Stimulated activated CD8-positive, alpha-beta memory T cell treated with anti-CD3 and anti-CD28 coated beads, Interleukin-7, amount 100 ng/mL, for 1 hour (primary cell): Measurements from ENCODE around the gene GALNT7.
"Not testable (repeated sequence)": the region's sequence is repeated elsewhere in the genome, so short reads cannot be mapped to it uniquely, and the experiment has no call there.

Source experiments
- DNase-seq, 2 donors: peaks; one replicate each; pipeline ENCODE4 v3.0.0-alpha.2; 2020; ENCODE audit warnings: low read depth in 2 of 2

Gene GALNT7

DNA sequence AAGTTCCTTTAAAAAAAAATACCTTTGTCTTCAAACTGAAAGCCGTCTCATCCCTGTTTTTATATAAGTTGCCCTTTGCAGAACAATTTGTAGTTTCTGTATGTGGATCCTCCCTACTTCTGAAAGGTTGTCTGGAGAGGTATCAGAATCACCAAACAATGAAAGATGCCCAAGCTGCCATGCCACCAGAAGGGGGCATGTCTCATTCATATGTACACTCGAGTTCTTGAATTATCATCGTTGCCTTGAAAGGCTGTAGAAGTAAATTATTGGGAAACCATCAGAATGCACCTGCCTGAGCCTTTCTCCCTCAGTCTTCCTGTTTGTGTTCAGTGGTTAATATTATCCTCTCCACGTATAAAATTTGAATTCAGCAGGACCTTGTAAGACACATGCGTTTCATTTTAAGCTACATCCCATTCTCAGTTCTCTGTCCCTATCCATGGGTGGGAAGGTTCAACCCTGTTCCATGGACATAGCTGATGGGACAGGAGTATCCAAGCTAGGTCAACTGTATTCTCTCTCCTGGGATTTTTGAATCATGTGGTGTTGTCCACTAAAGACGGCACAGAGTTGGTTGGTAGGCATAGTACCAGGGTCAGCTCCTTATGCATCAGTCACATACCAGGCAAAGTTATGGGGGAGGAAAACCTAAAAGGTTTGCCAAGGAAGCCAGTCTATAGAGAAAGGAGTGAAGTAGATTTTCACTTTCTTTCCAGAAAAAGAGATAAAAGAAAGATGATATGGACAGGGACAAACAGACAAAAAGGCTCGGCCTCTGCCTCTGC is 24.0 kb downstream of the GALNT7 start:
- no peak for DNase-seq

DNA sequence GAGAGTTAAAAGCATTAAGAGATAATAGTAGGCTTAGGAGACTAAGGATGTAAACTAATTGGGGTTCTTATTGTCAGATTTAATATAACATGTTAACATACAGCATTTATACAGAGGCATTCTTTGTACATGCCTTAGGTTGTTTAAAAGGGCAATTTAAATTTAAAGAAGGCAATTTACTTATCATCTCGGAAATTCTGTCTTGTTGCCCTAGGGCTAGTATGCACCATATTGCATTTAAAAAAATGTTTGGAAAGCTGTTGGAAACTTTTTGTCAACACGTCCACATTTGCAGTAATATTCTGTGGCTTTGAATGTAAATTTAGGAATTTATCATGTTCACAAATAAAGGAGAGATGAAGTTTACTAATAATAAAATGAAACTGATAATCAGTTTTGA is 25.5 kb downstream of the GALNT7 start:
- no peak for DNase-seq

DNA sequence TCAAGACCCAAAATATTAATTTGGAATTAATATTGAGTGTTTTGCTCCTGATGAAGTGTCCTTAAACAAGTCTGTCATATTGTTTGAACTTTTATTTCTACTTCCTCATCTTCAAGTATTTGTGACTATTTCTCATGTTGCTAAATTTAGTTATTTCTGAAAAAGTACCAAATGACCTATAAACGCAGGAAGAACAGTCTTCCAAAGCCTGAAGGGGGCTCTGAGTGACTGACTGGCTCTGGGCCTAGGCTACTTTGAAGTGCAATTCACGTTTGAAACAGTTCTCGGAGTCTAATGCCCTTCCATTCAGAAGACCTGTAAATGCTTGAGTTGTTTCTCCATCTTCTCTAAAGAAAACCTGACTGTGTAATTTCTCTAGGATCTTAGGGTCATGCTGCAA is 26.5 kb downstream of the GALNT7 start:
- DNase-seq: no peak

DNA sequence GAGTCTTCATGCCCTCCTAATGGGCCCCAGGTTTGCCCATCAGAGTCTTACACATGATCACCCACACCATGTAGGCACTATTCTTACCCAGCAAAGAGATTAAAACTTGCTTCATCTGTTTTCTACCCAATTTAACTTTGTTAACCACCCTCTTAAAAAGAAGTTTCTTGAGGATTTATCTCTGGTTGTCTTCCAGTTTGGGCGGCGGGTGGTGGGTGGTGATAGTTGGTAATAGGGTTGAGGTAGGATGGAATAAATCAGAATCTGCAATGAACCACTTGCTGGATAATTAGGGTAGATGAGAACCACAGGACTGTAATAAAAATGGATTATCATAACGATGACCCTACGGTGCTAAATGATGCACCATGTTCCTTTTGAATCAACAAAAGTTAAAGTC is 30.9 kb downstream of the GALNT7 start:
- DNase-seq: no peak

DNA sequence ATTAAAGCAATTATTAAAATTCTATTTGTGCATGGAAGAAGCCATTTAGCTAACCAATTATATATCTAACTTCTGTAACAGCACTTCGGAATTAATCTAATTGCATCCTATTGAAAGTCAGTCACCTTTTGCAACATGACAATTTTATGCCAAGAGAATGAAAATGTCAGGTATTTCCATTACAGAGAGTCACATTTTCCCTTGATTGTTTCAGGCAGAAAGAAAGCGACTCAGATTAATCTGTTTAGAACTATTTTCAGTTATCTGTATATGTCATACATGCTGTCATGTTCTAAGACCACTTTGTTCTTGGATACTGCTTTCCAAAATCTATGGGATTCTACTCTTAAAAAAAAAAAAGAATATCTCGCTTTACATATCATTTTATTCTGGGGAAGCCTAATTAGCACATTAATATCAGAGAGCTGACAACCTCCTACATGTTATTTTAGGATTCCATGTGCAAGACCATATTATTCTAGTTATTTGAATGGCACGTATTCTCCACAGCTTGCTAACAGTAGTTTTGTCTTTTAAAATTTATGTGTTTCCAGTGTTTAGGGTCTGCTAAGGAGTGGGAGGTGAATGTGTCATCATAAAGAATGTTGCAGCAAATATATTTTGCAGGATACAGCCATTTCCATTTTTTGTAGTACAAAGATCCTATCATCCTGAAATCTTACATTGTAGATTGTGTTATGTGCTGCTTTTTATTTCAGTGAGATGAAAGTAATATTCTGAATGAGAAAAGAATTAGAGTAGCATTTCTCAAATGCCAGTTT is 31.7 kb downstream of the GALNT7 start:
- DNase-seq: no peak

DNA sequence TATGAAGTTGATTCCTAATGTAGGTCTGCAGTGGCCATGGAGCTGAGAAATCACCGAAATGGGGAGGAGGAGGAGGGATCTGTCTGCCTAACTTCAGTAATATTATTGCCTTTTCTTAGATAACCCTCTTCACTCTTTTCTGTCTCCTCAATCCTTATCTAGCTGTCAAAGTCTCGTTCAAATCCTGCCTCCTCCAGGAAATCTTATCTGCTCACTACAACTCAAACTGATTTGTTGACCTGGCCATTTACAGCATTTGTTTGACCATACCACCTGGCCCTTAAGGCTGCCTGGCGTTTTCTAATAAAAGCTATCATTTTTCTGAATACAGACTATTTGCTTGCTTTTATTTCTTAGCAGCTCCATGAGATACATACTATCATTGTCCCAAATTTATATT is 33.8 kb downstream of the GALNT7 start:
- no peak for DNase-seq

DNA sequence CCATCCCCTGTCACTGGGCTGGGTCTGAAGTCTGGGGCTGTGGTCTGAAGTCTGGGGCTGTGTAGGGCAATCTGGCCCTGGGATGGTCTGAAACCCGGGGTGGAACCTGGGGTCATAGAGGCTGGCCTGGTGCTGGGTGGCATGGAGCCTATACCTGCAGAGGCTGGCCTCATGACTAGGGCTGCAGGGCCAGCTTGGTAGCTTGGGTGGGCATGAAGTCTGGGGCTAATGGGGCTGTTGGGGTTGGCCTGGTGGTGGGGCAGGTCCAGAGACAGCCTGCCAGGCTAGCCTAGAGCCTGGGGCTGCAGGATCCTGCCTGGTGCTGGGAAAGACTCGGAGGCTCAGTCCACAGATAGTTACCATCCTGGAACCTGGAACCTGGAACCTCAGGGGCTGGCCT is 37.0 kb downstream of the GALNT7 start:
- no peak for DNase-seq

DNA sequence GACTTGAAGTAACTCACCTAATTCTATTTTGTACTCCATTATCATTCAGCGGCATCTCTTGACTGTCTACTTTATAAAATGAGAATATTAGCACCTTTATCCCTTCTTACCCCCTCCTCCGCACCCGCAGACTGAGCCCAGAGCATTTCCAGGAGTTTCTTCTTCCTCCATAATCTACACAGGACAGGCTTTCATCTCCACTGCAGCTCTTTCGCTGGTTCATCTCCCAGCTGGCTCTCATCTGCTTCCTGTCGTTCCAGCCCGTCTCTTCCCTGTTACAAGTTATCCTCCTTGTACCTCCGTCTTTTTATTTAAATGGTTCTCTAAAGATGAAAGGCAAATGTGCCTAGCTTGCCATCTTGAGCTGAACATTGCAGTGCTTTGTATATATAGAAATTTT is 39.8 kb downstream of the GALNT7 start:
- DNase-seq: no peak

DNA sequence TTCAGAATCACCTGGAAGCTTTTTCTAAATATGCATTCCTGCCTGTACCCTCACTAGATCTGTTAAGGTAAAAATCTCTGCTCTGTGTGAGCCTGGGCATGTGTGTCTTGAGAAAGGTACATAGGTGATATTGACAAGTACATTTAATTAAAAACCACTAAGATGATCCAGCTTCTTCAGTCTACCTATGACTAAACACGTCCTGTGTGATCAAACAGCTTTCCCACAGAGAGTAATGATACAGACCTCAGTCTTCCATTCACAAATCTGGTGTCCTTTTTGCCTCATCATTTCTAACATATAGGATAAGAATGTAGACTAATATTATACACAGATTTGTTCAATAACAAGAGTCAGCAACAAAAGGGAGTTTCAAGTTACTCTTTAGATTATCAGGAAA is 42.6 kb downstream of the GALNT7 start:
- DNase-seq: no peak

DNA sequence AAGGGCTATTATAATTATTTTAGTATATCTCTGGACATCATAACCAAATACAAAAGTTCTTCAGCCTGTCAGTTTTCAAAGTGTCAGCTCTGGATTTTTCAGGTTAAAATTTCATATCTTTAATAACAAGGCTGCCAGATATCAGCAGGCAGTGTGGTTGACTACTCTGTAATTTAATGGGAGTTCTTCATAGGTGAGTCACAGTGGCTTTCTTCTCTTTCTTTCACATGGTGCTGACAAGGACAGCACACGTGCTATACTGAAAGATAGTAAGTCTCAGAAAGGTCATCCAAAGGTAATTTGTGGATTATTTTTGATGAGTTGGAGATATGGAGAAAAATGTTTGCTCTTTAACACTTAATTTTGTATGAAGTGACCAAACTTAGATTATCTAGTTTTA is 43.2 kb downstream of the GALNT7 start:
- no peak for DNase-seq

DNA sequence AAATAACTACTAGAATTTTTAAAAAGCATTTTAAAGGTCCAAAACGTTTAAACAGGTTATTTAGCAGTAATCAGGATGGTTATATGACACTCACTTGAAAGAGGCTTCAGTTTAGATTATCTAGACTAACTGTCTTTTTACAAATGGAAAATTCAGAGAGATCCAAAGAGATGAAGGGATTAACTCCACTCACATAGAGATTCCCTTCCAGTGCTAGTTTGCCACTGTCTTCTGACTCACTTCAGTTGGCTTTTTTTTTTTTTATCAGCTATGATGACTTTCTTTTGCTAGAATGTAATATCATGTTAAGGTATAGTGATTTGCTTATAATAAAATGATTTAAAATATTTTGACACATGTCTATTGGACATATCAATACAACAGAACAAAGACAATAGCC is 43.8 kb downstream of the GALNT7 start:
- no peak for DNase-seq

DNA sequence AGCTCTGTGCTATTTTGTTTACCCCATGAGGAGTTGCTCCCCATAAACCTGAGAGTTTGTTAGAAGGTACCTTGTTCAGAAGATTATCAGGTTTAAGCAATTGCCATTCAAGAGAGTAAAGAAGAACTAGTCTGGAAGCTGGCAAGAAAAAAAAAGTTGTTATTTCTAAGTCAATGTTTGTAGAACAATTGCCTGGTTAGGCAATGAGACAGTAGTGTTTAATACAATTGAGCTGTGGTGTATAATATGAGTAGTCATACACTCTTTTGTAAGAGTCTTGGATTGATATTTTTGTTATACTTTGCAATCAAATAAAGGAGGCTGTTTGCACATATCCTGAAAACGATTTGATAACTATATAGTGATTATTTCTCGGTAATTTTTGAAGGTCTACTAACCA is 44.7 kb downstream of the GALNT7 start:
- DNase-seq: no peak

DNA sequence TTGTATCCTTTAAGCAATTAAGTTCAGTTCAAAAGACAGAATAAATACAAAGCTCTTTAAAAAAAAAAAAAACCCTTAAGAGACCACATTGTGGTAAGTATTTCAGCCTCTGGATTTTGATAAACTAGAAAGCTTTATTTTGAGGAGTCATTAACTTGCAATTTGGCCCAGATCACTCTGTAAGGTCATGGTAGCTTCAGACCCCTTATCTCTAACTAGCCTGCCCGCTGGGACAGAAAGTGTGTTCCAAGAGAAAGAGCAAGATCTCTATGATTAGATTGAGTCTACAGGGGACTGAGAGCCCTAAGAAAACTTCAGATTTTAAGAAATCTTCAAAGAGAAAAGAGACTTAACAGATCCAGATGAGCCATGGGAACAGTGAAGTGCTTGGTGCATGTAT is 45.6 kb downstream of the GALNT7 start:
- no peak for DNase-seq

DNA sequence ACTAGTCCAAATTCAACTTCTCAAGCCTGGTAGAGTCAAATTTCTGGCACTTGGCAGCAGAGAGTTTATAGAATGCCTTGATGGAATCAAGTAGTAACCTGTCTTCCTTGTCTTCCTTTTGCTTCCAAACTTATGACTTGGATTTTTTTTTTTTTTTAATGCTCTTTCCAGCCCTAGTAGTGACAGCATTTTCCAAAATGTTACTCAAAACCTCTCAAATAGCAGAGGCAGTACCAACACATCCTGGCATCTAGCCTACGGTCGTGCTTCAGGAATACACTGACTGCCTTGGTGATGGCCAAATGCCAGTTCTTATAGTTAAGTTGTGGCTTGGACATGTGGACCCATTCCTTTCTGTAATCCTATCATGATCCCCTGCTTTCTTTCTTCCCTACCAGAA is 46.0 kb downstream of the GALNT7 start:
- no peak for DNase-seq

DNA sequence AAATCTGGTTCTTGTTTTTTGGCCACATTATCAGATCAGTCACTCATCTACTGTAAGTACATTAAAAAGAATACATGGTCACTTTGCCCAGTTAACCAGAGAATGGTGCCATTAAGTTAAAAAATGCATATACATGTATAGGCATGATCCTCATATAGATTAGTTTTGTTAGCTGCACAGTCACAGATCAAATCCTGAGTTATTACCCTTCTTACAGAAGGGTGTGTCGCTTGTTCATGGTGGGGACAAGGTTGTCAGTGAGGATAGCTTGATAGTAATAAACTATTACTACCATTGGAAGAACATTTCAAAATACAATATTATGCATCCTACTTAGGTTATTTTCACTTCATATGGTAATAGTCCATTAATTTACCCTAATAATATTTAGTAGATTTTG is 48.5 kb downstream of the GALNT7 start:
- no peak for DNase-seq

DNA sequence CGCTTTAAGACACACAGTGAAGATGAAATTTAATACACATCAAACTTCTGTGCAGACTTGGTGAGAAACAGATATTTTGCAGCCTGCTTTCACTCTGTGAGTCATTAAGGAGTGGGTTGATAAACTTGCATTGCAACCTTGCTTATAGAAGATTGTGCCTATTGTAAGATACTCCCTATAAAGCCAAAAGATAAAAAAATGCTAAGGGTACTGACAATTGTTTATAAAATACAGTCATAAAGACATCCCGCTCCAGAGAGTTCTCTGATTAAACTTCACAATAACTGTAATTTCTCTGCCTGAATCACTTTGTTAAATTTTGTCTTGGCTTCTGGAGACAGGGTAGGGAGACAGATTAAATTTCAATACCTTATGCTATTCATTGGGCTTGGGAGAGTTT is 49.1 kb downstream of the GALNT7 start:
- DNase-seq: no peak

DNA sequence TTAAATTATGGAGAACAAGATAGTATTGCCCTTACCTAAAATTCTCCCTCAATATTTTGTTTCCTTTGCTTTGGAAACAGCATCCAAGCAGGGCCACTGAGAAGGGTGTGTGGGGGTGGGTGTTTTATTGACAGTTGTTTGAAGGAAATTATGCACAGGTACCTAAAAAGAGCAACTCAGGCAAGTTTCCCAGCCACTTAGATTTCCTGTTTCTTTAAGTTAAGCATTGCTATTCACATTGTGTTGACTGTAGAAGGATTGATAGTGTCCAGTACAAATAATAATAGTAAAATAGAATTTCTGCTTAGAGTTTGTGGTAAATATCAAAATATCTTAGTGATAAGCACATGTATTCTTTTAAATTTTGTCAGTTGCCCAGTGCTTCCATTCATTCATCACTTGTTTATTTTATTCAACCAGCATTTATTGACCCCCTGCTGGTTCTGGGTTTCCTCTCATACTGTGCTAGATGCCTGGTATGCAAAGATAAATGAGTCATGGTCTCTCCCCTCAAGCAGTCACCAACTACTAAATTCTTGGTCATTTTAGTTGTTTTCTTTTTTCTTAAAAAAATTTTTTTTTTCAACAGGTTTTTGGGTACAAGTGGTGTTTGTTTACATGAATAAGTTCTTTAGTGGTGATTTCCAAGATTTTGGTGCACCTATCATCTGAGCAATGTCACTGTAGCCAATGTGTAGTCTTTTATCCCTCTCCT is 50.0 kb downstream of the GALNT7 start:
- DNase-seq: no peak

DNA sequence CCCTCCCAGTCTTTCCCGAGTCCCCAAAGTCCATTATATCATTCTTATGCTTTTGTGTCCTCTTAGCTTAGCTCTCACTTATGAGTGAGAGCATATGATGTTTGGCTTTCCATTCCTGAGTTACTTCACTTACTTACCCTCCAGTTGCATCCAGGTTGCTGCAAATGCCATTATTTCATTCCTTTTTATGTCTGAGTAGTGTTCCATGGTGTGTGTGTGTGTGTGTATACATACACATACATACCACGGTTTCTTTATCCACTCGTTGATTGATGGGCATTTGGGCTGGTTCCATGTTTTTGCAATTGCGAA is 50.5 kb downstream of the GALNT7 start:
- DNase-seq: not testable (repeated sequence)

DNA sequence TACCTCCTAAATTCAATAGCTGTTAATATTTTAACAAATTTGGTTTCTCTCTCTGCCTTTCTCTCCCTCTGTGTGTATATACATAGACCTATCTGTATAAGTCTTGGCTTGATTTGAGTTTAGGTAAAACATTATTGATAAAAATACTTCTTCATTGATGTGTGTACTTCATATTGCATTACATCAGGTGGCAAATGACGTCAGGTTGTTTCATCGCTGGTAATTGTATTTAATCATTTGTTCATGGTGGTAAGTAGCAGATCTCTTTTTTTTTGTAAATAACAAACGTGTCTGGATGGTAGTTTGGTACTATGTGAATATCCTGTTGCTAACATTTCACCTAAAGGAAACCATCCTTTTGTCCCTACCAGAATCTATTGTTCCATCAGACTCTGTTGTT is 55.1 kb downstream of the GALNT7 start:
- no peak for DNase-seq

DNA sequence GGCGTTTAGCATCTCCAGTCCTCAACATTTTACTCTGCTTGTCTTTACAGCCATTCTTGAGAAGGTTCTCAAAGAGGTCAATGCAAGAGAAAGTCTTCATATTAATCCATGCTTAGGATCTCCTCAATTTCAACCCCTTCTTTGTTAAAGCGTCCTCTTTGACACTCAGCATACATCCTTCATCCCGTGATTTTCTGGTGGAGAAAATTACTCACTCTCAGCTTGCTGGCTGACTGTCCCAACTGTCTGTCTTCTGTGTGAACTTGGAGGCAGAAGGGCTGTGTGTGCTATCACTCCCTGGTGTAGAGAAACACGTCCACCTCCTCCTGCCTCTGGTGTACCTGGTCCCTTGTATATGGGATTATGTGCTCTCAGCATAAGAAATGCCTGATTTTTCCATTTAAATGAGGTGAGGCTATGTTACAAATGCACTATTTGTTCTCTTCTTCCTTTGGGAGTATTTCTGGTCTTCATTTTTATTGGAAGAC is 57.8 kb downstream of the GALNT7 start:
- no peak for DNase-seq

DNA sequence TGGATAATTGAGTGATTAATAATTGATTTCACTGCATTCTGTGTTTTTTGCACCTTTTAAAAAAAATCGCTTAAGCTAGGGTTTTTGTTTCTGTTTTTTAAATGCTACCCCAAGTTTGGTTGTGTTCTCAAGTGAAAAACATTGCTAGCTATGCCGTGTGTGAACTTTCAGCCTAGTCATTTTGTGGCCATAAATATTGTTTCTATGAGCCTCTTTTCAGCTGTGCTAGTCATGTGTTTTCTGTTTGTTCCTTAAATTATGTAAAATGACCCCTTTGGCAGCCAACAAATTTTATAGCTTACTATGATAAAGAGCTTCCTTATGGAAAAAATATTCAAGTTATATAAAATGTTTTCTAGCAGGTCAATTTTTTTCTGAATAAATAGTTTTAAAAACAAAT is 59.1 kb downstream of the GALNT7 start:
- no peak for DNase-seq

DNA sequence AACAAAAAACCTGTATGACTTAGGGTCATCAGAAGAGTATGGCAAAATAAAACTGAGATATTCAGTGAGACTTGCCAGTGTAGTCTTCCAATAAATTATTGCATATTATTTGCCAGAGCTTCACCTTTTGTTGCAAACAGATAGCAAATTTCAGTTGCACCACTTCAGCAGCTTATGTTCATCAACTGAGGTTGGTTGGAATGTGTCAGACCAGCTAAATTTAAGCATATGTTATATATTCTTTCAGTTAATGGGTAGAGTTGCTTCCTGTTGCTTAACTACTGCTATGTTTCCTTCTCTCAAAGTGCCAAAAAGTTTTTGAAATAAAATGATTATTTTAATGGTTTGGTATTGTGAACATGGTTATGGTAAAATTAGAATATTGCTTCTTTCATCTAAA is 61.5 kb downstream of the GALNT7 start:
- no peak for DNase-seq

DNA sequence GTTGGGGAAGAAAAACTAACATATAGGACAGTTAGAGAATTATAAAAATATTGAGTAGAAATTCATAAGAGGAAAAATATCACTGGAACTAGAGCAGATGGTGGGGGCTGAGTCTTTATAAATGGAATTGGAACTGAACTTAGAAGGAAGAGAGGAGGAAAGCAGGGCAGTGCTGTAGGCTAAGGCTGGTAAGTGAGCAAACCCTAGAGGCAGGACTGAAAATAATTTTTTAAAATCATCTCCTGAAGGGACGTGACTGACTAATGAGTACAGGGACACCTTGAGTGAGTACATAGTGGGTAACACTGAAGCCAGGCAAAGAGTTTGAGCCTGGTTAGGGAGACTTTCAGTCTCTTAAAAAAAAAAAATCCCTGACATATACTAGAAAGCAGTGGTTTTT is 63.3 kb downstream of the GALNT7 start:
- DNase-seq: no peak
